ENCODE data around the gene EPHB1.

GRCh38 chr3:134797741-134798451 lies 2.8 kb downstream of the EPHB1 start:
- no peak for TF ChIP-seq TAF1 (IDR thresholded peaks at IDR 0.05; ENCODE audit: borderline replicate concordance, low read depth, low read length)
- TF ChIP-seq CTCF (IDR thresholded peaks at IDR 0.05): no peak
- no peak for TF ChIP-seq MAX (IDR thresholded peaks at IDR 0.05; ENCODE audit: low read depth)
- no peak for TF ChIP-seq CHD2 (IDR thresholded peaks at IDR 0.05; ENCODE audit: low read length, partially characterized antibody)
- TF ChIP-seq USF1 (IDR thresholded peaks at IDR 0.05; ENCODE audit: borderline replicate concordance, low read depth): no peak
